Stimulated activated CD4-positive, alpha-beta T cell treated with anti-CD3 and anti-CD28 coated beads, Interleukin-12 subunit alpha, Interleukin-12 subunit beta, amount 100 ng/mL, for 48 hours (primary cell): Measurements from ENCODE around the gene NDUFS2.
A peak's percentile ranks its signal among the peaks of the same experiment; 100 is the strongest.

ENCODE experiments used
- DNase-seq, 3 donors: peaks; one replicate each; pipeline ENCODE4 v3.0.0-alpha.2; 2020; ENCODE audit warnings: low read depth in 2 of 3, low spot score in 1 of 3

Gene NDUFS2

DNA sequence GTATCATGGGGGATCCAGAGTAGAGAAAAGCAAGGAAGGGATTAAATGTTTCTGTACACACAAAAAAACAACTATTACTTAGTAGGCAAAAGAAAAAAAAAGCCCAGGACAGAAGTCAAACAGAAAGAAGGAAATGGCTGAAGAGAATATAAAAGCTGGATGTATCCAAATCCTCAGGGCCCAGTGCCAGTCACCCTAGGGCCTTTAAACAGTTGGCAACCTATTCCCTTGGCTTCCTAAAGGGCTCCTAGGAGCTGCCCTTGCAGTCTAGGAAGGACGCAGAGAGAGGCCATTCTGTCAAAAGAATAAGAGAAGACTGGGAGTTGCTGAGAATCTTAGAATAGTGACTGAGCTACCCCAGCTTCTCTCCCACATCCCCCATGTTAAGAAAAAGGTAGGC lies 29.8 kb upstream of the NDUFS2 start:
- no peak for DNase-seq

DNA sequence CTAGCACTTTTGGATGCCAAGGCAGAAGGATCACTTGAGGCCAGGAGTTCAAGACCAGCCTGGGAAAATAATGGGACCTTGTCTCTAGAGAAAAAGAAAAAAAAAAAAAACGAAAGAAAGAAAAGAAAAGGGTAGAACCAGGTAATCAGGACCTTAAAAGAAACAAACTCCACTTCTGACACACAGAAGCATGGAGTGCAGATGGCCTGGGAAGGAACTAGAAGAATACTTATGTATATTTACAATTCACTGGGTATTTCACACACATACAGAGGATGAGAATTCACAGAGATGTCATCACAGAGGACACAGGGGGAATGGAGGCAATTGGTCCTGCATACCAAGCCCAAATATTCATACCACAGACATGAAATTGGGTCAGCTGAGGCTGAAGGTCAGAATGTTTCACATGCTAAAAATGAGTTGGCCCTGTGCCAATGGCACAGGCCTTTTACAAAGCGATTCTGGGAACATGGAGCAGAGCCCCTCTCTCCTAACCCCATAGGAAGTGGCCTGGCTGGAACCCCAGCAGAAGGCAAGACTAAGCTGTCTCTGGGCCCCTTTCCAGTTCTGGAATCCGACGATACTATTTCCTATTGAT lies 29.3 kb upstream of the NDUFS2 start:
- no peak for DNase-seq

DNA sequence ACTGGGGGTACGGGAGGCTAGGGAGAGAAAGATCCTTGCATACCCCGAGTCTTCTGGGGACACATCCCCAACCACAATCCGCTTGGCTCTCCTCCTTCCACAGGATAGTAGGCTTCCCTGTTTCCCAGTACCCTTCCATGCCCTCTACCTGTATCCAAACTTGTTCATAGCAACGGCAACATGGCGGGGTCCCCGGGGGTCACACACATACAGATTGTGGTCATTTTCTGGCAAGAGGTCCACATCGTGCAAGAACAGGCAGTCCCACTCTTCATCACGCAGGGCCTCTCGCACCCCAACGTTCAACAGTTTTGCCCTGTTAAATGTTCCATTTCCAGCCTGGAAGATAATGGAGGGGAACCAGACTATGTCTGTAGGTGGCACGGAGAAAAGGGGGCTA lies 28.5 kb upstream of the NDUFS2 start:
- DNase-seq, result no peak

DNA sequence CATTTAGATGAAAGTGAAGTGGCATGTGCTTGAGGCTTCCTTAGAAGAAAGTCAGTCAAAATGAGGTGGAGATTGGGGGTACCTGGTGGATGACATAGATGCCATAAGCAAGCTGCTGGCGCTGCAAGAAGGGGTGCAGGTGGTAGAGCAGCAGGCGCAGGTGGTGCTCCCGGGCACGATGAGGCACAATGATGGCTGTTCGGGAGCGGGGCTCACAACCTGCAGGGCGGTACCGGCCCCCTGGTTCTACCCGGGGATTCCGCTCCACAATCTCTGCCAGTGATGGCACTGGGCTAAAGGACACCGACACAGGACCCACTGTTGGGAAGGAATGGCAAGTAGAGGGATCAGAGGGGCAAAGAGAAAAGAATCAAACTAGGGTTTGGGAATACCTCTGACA lies 27.3 kb upstream of the NDUFS2 start:
- DNase-seq, result no peak

DNA sequence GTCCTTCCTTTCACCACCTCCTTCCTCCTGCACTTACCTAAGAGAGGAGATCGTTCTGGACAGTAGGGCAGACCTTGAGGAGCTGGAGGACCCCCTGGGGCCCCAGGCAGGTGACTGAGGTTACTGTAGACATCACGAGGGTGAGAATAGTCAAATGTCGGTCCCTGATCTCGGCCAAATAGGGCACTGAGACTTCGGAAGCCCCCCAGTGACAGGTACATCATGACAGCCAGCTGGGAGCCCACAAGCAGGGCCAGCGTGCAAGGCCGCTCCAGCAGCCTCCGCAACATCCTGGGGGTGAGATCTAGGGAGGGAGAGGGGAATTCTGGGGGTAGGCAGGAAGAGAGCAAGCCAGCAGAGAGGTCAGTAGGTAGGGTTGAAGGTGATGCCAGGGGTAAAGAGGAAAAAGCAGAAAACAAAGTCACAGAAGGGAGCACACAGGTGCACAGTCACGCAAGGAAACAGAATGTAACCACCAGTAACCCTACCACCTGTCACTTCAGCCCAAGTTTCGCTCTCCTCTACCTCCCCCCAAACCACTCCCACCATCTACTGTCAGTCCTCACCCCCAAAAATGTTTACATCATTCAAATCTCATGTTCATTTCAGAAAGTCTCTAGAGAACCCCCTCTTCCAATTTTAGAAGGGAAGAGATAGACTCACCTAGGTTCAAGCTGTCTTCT lies 26.3 kb upstream of the NDUFS2 start:
- DNase-seq, result no peak

DNA sequence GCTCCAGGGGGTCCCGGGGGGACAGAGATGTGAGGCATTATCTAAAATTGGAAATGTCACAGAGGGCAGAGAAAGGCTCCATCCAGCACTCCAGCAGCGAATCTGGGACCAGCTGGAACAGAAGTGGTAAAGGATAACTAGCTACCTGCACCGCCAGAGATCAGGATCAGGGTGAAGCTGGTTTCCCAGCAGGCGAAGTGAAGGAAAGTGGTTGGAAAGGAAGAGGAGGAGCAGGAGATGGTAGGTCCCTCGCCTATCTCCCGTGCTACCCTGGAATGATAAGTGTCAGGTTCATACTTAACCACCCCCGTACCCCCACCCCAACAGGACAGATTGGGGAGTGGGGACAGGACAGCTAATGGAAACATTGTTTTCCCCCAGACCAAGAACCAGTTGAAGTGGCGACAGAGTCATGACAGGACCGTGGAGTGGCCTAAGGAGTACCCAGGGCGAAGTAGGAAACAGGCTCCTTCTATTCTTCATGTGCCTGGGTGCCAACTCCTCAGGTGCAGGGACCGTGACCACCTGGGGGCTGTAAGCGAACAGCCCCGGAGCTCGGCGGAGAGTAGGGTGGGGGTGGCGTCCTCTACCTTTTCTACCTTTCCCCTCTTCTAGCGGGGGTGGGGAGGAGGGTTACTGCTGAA lies 25.6 kb upstream of the NDUFS2 start:
- DNase-seq, result no peak

DNA sequence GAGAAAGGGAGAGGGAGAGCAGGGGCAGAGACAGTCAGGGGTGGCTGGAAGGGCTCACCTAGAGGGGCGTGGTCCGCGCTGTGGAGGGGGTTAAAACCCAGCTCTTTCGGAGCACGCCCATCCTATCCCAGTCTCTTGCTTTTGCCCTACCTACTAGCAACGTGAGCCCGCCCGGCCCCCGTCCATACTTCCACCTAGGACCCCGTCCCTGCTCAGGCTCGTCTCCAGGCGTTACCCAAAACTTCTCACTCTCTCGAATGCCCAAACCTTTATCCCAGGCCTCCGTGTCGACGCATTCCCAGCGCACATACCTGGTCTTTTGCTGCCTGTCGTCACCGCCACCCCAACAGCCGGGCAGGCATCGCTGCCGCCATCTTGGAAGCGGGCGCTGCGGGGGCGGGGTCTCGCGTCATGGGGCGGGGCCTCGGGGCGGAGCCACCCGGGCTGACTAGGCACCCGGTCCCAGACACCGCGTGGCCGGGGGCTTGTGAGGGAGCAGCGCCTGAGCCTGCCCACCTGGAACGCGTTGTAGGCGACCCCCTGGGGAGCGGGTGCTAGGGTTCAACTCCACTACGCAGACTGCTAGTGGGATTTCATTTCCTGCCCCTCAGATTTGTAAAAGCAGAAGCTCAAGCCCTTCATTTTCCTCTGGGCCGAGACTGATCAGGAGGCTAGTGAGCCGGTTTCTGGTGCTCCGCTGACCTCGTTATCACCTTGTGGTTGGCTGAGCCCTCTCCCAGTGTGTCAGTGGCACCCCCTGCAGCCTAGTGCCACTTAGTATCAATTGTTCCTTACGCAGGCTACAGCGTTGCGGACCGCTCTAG lies 24.8 kb upstream of the NDUFS2 start, which contains the start of gene B4GALT3:
Gene B4GALT3, minus strand, starts transcription at position 396 of the 824 bp plus-strand sequence. CDS start 1,447 bp downstream, outside the sequence.
- peak; percentile 90 to 99 (median 95) for DNase-seq

DNA sequence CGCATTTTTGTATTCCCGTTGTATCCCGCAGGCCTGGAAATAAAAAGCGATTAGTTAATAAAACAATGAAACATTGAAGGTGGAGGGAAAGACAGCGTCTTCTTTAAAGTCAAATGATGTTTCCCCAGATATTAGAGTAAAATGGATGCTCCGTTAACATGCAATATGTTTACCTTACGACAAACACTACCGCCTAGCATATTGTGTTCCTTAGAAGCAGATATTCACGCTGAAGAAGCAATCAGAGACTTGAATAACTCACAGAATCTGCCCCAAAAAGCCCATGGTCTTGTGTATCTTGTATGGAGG lies 24.3 kb upstream of the NDUFS2 start:
- no peak for DNase-seq

DNA sequence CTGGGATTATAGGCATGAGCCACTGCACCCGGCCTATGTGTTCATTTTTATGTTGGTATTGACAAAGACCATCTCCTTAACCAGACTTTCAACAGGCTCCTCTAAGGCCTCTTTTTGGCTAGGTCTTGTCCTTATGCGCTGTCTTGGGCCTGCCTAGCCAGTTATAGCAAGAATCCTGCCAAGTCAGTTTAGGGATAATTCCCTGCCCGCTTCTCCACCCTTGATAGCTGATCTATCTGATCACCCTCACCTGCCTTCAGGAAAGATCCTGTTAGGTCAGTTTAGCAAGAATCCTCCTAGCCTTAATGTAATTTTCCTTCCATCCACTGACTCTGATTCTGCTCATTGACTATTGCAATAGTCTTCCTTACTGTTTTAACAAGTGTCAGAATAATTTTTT lies 22.5 kb upstream of the NDUFS2 start:
- DNase-seq, result no peak

DNA sequence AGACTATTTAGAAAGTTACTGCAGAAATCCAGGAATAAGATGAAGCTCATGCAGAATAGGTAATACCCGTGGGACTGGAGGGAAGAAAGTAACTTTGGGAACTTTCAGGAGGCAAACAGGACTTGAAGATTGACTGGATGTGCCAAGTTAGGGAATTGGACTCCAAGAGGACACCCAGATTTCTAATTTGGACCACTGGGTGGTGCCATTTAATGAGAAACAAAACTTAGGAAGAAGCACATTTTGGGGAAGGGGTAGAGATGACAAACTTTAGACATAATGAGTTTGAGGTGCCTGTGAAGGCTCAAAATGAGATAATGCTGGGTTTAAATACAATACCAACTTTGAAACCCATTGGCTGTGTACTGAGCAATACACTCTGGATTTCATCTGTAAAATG lies 21.5 kb upstream of the NDUFS2 start:
- DNase-seq, result no peak

DNA sequence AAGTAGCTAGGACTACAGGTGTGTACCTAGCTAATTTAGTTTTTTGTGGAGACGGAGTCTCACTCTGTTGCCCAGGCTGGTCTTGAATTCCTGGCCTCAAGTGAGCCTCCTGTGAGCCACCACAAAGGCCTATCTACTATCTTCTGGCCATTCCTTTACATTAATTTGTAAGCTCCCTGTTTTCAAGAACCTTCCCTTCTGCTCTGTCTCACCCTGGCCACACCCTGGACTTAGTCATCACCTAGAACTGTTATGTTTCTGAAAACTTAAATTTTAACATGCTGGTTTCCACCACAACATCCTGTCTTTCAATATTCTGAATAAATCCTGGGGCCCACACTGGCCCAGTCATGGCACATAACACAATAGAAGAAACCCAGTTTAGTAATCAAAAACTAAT lies 20.0 kb upstream of the NDUFS2 start:
- DNase-seq, result peak; percentile 55 to 59 (median 59)

DNA sequence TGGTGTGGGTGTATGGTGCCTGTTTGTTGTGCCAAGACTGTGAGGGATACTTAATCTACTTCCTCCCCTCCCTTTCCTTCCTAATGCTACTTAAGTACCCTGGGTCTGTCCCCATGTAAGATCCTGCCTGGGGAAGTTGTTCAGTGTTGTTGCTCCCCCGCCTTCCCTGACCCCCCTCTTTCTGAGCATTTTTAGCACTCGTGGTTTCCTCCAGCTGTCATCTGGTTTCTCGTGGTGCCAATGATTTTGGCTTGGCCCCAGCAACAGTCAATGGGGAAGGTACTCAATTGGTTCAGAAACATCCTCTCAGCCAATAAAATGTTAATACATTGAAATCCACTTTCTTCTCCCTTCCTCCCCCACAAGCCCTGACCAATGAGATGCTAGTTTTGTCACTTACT lies 16.9 kb upstream of the NDUFS2 start:
- DNase-seq, result peak; percentile 53 to 63 (median 56)

DNA sequence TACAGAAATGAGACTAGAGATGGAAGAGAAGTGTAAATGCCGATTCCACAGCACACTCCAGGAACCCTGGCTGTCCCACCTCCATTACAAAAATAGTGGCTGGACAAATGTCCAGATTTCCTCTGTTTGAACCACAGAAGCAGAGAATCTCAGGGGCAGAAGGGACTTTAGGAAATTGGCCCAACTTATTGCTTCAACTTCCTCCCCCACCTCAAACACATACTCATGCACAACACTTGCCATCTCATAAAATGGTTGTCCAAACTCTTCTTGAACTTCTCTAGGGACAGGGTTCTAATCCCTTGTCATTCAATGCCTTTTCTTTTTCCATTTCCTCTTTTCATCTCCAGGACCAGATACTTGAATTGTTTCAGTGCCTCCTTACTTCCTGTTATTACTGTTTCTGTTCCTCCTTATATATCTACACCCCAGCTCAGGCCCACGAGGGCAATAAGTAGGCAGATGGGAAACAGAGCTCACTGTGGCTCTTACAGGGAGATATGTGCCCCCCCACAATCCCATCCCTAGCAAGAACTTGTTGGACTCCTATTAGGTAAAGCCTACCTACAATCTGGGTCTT lies 16.3 kb upstream of the NDUFS2 start:
- no peak for DNase-seq

DNA sequence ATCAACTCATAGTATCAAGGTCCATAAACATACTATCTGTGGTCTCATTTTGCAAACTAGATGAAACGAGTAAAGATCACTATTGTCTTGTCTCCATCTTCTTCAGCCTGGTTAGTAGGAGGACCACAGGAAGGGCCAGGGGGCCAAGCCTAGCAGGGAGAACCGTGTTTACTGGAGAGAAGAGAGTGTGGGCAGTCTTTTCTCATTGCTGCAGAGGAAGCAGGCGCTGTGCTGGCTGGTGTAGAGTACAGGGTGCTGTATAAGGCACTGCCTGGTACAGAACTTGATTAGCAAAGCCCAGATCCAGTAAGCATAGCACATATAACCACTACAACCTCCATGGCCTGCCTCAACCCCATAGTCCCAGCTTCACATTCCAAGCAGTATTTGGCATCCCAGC lies 14.9 kb upstream of the NDUFS2 start:
- DNase-seq, result no peak

DNA sequence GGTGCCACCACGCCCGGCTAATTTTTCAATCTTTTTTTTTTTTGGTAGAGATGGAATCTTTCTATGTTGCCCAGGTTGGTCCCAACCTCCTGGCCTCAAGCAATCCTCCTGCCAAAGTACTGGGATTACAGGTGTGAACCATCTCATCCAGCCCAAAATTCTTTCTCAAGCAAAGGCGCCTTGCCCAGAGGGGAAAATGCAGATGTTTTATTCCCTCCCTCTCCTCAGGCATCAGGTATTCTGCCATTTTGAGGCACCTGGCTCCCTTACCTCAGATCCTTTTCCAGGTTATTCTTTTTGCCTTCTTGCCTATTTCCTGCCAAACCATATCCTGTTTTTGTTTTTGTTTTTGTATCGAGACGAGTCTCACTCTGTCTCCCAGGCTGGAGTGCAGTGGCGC lies 13.8 kb upstream of the NDUFS2 start:
- DNase-seq, result no peak

DNA sequence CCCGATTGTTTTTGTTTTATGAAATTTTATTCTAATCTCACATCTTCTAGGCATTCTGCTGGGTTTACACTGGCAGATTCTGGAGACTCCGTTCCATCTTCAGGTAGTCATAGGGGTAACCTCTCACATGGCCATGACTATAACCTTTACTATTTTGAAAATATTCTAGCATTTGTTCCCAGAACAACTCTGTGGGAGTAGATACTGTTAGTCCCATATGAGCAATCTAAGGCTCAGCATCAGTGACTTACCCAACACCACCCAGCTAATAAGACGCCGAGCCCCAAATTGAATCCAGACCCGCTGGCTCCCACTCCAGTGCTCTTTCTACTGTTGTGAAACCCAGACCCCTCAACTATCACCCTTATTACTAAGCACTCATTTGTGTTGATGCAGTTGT lies 13.1 kb upstream of the NDUFS2 start:
- no peak for DNase-seq

DNA sequence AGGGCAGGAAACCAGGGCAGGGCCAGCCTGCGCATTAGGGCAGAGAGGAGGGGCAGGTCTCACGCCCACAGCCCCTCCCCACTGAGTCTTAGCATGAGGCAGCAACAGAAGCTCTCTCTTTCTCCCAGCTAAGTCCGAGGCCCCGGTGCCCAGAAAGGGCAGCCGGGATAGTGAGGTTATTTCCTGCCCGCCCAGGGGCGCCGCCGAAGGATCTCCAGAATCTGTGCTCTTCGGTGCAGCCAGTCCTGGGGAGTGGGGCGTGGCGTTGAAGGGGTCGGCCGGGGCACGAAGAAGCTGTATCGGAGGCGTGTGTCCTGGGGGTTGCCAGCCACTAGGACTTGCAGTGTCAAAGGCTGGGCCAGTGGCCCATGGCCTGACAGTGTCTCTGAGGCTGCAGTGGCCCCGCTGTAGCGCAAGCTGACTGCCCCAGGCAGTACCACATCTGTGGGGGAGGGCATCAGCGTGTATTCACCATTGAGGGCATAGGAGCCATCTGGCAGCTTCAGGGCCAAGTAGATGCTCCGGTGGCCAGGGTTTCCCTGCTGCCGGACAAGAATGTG lies 11.1 kb upstream of the NDUFS2 start:
- DNase-seq, result no peak

DNA sequence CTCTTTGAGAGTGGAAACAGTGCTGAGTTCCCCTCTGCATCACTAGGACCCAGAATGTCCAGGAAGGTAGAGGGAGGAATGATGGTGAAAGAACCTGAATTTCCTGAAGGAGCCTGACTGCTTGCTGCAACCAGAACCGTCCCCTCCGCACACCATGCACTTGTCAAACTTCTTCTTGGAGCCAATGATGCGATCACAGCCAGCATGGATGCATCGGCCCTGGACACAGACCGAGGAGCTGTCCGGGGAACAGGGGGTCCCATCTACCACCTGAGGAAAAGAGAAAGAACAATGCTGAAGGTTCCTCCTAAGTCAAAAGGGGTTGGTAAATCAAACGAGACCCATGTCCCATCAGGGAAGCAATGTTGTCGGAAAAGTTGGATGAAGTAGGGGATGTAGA lies 10.2 kb upstream of the NDUFS2 start:
- DNase-seq, result no peak

DNA sequence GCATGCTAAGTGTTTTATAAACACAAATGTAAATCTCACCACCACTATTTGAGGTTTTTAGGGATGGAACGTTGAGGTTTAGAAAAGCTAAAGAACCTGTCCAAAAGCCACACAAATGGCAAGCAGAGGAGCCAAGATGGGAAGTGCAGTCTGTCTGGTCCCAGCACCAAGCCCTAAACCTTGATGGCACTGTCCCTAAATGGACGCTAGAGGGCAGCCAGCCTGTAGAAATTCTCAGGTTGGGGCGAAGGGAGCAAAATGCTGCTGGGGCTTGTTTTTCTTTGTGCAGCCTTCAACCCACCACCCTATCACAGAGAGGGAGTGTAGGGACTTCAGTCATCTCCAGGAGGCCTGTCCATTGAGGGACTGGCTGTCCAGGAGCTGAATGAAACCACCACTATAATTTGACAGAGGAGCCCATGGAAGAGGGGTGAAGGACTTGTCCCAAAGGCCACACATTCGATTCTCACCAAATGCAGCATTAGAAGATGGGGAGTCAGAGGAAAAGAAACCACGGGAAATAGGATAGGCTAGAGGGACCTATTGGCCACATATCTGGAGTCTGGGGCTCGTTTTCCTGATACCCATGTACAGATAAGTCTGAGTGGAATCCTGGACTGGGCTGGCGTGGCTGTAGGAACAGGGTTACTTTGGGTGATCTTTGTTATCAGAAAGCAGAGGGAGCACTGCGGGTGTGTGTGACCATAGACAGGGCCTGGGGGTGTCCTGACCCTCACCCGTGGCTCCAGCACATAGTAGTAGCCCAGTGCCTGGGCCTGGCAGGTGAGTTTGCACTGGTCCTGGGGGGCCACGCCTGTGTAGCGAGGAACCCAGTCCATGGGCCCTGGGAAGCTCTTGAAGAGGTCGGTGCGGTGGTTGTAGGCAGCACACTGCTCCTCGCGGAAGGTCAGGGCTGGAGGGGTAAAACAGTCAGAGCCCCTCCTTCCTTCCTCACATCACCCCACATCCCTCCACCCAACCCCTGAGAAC lies 9.4 kb upstream of the NDUFS2 start:
- peak; percentile 44 to 74 (median 48) for DNase-seq
